HL-60 (cell line): ENCODE measurements around the gene CD8B2.
"Not testable (repeated sequence)": the region's sequence is repeated elsewhere in the genome, so short reads cannot be mapped to it uniquely, and the experiment has no call there.

Experiments used
- GABPA ChIP-seq: IDR thresholded peaks from 2 replicates; pipeline ENCODE4 v1.6.1; 2012; ENCODE audit warnings: low read depth
- POLR2AphosphoS5 ChIP-seq: IDR thresholded peaks from 2 replicates; pipeline ENCODE4 v1.6.1; 2012; ENCODE audit warnings: low read depth
- TF ChIP-seq, protein P1 (sequence below): IDR thresholded peaks from one replicate; pipeline ENCODE4 v1.5.1; 2011; ENCODE audit warnings: low read length, control low read depth, inconsistent platforms; ENCODE audit not compliant: insufficient read depth
- TF ChIP-seq, protein P2 (sequence below): IDR thresholded peaks from 2 replicates; pipeline ENCODE4 v1.6.1; 2012; ENCODE audit warnings: low read depth; ENCODE audit not compliant: insufficient replicate concordance

DNA sequence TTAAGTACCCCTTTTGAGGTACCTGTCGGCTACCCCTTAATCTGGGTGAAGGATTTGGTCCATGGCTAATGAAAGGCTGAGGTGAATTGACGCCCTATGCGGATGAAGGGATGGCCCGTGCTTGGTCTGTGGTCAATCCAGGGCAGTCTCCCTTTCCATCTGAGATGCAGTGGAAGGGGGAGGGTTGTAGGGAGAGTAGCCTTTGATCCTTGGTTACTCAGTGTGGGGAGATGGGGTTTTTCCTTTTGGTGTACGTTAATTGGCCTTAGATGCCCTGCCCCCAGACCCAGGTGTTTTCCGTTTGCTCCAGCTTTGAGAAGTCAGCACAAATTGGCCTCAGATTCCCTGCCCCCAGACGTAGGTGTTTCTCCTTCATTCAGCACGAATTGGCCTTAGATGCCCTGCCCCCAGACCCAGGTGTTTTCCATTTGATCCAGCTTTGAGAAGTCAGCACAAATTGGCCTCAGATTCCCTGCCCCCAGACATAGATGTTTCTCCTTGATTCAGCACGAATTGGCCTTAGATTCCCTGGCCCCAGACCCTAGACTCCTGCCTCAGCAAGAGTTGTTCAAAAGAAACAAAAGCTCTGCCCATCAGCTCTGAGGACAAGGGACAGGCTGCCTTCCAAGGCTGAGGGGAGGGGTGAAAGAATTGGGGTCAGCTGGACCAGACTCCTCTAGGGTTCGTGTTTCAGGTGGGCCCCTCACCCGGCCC, 21.7 kb downstream of the CD8B2 start:
- TF ChIP-seq, protein P1, sequence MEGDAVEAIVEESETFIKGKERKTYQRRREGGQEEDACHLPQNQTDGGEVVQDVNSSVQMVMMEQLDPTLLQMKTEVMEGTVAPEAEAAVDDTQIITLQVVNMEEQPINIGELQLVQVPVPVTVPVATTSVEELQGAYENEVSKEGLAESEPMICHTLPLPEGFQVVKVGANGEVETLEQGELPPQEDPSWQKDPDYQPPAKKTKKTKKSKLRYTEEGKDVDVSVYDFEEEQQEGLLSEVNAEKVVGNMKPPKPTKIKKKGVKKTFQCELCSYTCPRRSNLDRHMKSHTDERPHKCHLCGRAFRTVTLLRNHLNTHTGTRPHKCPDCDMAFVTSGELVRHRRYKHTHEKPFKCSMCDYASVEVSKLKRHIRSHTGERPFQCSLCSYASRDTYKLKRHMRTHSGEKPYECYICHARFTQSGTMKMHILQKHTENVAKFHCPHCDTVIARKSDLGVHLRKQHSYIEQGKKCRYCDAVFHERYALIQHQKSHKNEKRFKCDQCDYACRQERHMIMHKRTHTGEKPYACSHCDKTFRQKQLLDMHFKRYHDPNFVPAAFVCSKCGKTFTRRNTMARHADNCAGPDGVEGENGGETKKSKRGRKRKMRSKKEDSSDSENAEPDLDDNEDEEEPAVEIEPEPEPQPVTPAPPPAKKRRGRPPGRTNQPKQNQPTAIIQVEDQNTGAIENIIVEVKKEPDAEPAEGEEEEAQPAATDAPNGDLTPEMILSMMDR, result not testable (repeated sequence)
- not testable (repeated sequence) for TF ChIP-seq POLR2AphosphoS5, GABPA
- TF ChIP-seq, protein P2, sequence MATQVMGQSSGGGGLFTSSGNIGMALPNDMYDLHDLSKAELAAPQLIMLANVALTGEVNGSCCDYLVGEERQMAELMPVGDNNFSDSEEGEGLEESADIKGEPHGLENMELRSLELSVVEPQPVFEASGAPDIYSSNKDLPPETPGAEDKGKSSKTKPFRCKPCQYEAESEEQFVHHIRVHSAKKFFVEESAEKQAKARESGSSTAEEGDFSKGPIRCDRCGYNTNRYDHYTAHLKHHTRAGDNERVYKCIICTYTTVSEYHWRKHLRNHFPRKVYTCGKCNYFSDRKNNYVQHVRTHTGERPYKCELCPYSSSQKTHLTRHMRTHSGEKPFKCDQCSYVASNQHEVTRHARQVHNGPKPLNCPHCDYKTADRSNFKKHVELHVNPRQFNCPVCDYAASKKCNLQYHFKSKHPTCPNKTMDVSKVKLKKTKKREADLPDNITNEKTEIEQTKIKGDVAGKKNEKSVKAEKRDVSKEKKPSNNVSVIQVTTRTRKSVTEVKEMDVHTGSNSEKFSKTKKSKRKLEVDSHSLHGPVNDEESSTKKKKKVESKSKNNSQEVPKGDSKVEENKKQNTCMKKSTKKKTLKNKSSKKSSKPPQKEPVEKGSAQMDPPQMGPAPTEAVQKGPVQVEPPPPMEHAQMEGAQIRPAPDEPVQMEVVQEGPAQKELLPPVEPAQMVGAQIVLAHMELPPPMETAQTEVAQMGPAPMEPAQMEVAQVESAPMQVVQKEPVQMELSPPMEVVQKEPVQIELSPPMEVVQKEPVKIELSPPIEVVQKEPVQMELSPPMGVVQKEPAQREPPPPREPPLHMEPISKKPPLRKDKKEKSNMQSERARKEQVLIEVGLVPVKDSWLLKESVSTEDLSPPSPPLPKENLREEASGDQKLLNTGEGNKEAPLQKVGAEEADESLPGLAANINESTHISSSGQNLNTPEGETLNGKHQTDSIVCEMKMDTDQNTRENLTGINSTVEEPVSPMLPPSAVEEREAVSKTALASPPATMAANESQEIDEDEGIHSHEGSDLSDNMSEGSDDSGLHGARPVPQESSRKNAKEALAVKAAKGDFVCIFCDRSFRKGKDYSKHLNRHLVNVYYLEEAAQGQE, result not testable (repeated sequence)
